HG02973 (cell line): ENCODE measurements around the gene ABHD2.
"Not testable (repeated sequence)": the region's sequence is repeated elsewhere in the genome, so short reads cannot be mapped to it uniquely, and the experiment has no call there.

Experiments
- ATAC-seq: cut with Tn5 transposase; IDR thresholded peaks from one replicate; pipeline ENCODE4 v1.9.1; 2021; ENCODE audit warnings: moderate library complexity; ENCODE audit not compliant: unreplicated experiment

ABHD2 gene

GRCh38 chr15:89136818-89137772 lies 48.8 kb downstream of the ABHD2 start:
- ATAC-seq, result no peak

GRCh38 chr15:89137926-89138325 lies 49.7 kb downstream of the ABHD2 start:
- no peak for ATAC-seq

DNA sequence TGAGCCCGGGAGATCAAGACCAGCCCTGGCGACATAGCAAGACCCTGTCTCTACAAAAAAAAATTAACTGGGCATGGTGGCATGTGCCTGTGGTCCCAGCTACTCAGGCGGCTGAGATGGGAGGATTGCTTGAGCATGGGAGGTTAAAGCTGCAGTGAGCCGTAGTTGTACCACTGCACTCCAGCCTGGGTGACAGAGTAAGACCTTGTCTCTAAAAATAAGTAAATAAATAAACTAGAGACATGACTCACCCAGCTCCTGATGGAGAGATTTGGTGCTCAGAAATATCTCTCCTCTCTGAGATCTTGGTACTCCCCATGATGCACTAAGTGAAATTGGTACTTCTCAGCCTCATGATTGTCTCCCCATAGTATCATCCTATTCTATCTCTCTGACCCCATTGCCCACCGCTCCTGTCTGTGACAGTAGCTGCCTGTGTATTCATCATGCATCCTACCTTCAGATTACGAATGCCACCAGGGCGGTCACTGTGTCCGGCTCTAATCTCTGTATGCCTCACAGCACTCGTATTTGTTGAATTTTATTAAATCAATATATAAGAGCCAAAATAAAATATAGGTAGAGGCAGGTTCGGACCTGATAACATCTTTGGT lies 50.9 kb downstream of the ABHD2 start:
- ATAC-seq, result no peak

DNA sequence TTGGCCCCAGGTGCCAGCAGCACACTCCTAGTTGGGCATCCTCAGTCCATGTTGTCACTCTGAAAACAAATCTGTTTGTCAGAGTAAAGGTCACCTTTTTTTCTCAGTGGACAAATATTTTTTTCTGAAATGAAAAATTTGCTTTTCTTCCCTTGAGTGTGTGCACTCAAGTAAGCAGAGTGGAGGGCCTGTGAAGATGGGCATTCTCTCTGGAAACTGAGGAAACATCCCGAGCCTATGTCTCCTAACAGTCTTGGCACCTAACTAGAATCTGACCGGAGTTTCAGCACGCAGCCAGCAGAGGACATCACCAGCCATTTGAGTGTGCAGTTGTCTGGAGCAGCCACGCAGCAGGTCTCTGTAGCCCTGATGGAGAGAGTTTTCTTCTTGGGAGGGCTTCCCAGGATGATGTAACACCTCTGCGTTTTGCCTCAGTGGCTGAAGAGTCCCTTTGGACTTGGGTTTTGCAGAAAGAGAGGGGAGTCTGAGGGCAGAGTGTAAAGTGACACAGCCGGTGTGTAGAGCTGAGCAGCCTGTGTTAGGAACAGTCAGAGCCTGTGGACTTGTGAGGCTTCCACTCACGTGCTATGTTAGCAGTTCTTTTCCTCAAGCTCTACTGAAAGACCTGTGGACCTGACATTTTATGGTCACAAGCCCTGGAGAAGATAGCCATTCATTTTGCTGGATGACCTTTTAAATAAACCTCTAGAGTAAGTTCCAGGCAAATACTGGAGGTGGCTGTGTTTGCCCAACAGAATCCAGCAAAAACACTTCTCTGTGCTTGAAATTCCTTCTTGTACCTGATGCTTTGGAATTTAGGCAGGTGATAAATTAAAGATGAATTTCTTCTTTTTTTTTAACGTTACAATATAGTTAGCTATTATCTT lies 51.6 kb downstream of the ABHD2 start:
- no peak for ATAC-seq

DNA sequence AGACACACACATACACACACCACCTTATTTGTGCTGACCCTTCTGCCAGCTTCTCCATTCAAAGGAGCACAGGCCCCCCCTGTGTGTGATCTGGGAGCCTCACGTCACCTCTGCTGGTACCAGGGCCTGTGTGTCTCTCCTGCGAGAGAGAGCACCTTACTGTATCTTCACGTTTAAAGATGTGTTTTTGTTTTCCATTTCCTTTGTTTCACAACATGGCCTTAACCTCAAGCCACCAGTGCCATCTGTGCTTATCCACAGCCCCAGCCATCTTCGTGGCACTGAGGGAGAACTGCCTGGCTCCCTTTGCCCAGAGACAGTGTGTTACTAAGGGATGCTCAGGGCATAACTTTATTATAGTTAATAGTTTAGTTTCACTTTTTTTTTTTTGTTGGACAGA lies 52.3 kb downstream of the ABHD2 start:
- ATAC-seq, result no peak

DNA sequence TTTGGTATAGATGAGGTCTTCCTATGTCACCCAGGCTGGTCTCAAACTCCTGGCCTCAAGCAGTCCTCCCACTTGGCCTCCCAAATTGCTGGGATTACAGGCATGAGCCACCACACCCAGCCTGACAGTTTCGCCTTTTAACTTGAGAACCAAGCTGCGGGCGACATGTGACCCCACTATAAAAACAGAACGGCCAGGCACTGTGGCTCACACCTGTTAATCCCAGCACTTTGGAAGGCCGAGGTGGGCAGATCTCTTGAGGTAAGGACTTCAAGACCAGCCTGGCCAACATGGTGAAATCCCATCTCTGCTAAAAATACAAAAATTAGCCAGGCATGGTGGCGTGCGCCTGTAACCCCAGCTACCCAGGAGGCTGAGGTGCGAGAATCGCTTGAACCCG lies 52.9 kb downstream of the ABHD2 start:
- ATAC-seq, result not testable (repeated sequence)

DNA sequence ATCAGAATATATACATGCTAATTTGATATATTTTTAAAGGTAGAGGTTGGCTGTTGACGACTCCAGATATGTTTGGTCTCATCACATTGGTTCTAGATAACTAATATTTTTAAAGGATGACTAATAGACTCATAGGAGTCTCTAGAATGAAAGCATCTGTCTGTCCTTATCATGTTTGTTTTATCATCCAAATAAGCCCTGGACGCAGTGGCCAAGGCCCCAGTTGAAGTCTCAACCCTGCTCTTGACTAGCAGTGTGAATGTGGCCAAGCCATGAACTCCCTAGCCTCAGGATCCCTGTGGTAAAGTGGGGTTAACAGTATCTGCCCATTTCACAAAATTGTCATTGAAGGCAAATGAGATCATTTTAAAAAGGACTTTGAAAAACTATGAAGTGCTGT lies 53.6 kb downstream of the ABHD2 start:
- no peak for ATAC-seq

- ATAC-seq, result no peak
Observed at GRCh38 chr15:89142423-89142822, 54.2 kb downstream of the ABHD2 start.

DNA sequence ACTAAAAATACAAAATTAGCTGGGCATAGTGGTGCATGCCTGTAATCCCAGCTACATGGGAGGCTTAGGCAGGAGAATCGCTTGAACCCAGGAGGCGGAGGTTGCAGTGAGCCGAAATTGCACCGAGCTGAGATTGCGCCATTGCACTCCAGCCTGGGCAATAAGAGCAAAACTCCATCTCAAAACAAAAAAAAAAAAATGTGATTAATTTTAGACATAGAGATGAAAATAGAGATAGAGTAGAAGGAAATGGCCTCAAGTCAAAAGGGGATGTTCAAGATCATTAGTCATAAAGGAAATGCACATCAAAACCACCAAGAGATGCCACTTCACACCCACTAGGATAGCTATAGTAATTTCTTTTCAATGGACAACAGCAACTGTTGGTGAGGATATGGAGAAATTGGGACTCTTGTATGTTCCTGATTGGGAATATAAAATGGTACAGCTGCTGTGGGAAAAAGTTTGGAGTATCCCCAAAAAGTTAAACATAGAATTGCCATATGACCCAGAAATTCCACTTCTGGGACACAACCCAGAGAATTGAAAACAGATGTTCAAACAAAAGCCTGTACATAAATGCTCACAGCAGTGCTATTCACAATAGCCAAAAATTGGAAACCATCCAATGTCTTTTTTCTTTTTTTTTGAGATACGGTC lies 55.4 kb downstream of the ABHD2 start:
- ATAC-seq, result no peak

- no peak for ATAC-seq
Observed at GRCh38 chr15:89144491-89144890, 56.2 kb downstream of the ABHD2 start.

DNA sequence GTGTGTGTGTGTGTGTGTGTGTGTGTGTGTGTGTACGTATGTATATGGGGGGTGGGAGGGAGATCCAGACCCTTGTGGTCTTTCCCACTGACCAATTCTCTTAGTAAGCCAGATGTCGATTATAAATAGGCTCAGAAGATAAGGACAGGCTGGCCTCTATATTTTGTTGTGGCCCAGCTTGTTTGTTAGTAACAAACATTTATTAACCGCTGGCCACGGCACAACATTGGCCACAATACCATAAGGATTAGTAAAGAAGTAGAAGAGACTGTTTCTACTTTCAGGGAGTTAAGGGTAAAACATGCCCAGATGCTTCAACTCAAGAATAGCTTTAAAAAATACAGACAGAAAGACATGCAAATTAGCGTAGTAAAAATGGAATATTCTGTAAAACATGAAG lies 58.1 kb downstream of the ABHD2 start:
- no peak for ATAC-seq

GRCh38 chr15:89148126-89148525 lies 59.9 kb downstream of the ABHD2 start:
- ATAC-seq, result no peak

GRCh38 chr15:89149501-89150101 lies 61.3 kb downstream of the ABHD2 start:
- ATAC-seq, result no peak

- ATAC-seq, result no peak
Observed at GRCh38 chr15:89150287-89150686, 62.0 kb downstream of the ABHD2 start.

DNA sequence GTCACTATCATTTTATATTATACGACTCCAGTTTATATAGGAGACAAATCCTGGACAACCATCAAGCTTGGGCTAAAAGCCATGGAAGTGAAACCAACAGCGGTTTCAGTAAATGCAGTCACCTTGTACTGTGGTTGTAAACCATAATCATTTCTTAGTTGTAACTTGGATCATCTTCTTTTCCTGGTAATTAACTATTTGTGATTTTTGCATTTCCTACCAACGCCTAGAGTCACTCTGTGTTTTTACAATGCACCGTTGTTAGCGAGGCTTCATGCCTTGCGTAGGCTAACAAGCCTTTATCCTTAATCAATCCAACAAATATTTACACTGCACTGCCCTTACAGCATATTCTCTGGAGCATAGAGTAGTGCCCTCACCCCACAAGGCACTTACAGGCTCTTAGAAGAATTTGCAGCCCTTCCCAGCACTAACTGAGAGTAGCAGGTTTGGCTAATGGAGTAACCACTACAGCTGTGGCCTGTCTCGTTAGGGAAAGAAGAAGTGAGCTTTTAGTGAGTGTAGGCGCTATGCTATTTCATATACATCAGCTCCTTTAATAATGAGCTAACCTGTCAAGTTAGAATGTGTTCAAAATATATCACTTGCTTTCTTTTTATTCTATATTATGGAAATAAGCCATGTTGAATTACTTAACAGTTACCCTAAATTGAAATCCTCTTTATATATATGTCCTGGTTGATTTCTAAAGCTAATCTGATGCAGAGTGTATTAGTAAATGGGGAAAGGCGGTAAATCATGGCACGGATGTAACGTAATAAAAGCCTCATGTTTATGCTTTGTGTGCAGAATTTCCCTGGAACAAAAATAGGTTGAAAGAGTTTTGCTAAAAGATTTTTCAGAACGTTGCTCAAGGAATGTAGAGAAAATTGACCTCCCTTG lies 62.8 kb downstream of the ABHD2 start:
- no peak for ATAC-seq

DNA sequence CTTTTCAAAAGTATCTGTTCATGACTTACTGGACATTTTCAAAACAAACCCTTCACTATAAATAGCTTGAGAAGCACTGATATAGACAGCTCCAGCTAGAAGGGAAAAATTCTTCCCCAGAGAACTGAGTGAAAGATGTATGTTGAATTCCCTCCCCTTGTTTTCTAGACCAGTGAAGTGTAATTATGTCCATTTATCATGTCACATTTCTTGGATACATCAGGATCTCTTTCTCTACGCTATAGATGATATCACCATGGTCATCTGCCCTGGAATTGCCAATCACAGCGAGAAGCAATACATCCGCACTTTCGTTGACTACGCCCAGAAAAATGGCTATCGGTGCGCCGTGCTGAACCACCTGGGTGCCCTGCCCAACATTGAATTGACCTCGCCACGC lies 66.9 kb downstream of the ABHD2 start:
- no peak for ATAC-seq

- no peak for ATAC-seq
Observed at GRCh38 chr15:89155656-89156055, 67.4 kb downstream of the ABHD2 start.

- no peak for ATAC-seq
Observed at GRCh38 chr15:89157061-89157460, 68.8 kb downstream of the ABHD2 start.

GRCh38 chr15:89157918-89158564 lies 69.8 kb downstream of the ABHD2 start:
- no peak for ATAC-seq
